Heart left ventricle (tissue), 13 donors: ENCODE results near the gene HAPLN2.

Source experiments
- POLR2A ChIP-seq, 2 donors: fragments of 450-650 bp; IDR thresholded peaks; one replicate each; pipeline ENCODE4 v1.6.1; 2017; ENCODE audit warnings: antibody characterized with exemption in 2 of 2, mild to moderate bottlenecking in 2 of 2, moderate library complexity in 2 of 2
- TF ChIP-seq, protein P1 (sequence below), 12 donors: fragments of 200-600 bp; sonication (generic) in 4 of 12; IDR thresholded peaks; one replicate each; pipeline versions ENCODE4 v1.5.0 to v1.8.0; 2018 to 2022; ENCODE audit warnings: antibody characterized with exemption in 12 of 12, mild to moderate bottlenecking in 5 of 12
- donor health status: ischemic (EF 13 %, LVEDD 7.1; RV severe dilation, severe dysfunction).
- donor health status: DM: no; HTN: yes; CAD: no.
- donor health status: DM: no; HTN: no; CAD: no.
- donor health status: ischemic (EF 25% LVEDD 6.9; RV normal size, moderate dysfunction).
- donor health status: ischemic (EF 25% LVEDD 5.7; RV mildly dilated, moderate dysfunction).
- donor health status: ischemic (EF 35%, LVEDD 5.7; RV mildly dilated, moderate dysfunction).
- donor health status: nonischemic (EF 11% LVEDD 7.7; RV severe dilation, severe dysfunction).
- donor health status: DM: yes; HTN: yes; CAD: no.
- donor health status: PGD.
- donor health status: ischemic (EF 29% LVEDD 5.4; RV normal size, mild dysfunction).
- donor health status: nonischemic (EF 23%, LVEDD 6.1; RV moderate dilation, normal function).

DNA sequence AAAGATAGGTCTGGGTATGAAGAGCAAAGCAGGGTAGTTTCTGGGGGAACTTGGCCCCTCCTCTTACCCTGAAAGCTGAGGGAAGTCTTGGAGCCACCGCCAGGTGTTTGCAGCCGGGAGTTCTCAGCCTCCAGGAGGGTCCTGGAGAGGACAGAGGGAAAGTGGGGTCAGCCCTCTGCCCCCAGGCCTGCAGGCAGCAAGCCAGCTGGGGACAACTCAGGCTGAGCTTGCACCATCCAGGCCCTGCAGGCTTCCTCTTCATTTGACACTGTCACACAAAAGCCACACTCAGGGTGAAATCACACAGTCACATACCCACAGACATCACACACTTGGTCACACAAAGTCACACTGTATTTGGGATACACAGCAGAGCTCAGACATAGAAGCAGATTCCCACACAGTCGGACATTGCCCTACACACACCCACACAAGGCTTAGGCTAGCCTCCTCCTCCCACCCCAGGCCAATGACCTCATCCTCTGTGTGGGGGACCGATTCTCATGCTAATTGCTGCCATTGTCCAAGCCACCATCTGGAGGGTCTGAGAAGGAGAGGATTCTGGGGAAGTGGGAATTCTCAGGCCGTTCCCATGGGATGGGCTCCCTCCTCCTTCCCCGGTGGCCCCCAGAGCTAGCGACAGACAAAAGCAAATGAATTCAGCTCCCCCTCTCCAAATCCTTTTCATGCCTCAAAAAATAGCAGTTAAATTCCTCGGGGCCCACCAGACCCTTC lies 54.3 kb downstream of the HAPLN2 start:
- TF ChIP-seq, protein P1, sequence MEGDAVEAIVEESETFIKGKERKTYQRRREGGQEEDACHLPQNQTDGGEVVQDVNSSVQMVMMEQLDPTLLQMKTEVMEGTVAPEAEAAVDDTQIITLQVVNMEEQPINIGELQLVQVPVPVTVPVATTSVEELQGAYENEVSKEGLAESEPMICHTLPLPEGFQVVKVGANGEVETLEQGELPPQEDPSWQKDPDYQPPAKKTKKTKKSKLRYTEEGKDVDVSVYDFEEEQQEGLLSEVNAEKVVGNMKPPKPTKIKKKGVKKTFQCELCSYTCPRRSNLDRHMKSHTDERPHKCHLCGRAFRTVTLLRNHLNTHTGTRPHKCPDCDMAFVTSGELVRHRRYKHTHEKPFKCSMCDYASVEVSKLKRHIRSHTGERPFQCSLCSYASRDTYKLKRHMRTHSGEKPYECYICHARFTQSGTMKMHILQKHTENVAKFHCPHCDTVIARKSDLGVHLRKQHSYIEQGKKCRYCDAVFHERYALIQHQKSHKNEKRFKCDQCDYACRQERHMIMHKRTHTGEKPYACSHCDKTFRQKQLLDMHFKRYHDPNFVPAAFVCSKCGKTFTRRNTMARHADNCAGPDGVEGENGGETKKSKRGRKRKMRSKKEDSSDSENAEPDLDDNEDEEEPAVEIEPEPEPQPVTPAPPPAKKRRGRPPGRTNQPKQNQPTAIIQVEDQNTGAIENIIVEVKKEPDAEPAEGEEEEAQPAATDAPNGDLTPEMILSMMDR (IDR thresholded peaks at IDR 0.05): no peak
- no peak for TF ChIP-seq POLR2A (IDR thresholded peaks at IDR 0.05)
